ENCODE data around the gene PEAK1. TPM values are rescaled to one million over a fixed set of nuclear protein-coding genes. Genes with fewer than 3 reads are reported as not detected.

Gene PEAK1
- total RNA-seq, 1 experiment from 2014 or later = 13.8 TPM

- DNase-seq = no peak
- Histone ChIP-seq H3K9ac (ENCODE audit: low read length) (no peak overlapping the region), H3K9me3 (ENCODE audit: low read length) (no peaks in the 10 kb centered on the region), H3K79me2 (ENCODE audit: low read length) (no peaks in the 10 kb centered on the region), H2AFZ (ENCODE audit: low read length) (no peak overlapping the region), H3K9me2 (replicated peaks; ENCODE audit: low read length) (no peaks in the 10 kb centered on the region), H3K36me3 (ENCODE audit: low read depth, low read length) (no peaks in the 10 kb centered on the region), H3K4me2 (ENCODE audit: low read length) (no peak overlapping the region), H3K27me3 (ENCODE audit: low read length) (no peaks in the 10 kb centered on the region), H3K4me1 (ENCODE audit: insufficient read depth, low read length) (no peaks in the 10 kb centered on the region), H3F3A (ENCODE audit: low read length, unreplicated experiment) (no peaks in the 10 kb centered on the region), H3K27ac (ENCODE audit: low read length) (no peak overlapping the region), H4K20me1 (ENCODE audit: low read length) (no peaks in the 10 kb centered on the region), H3K4me3 (ENCODE audit: low read length) (no peak overlapping the region)
- POLR2A ChIA-PET (ENCODE audit: unreplicated experiment) = no interaction called here
- no peak for TF ChIP-seq EZH2 (IDR thresholded peaks at IDR 0.05; ENCODE audit: low read length, unreplicated experiment)
- TF ChIP-seq CTCF (conservative IDR thresholded peaks at IDR 0.05; ENCODE audit: low read depth, low read length) = no peak
- no peak for TF ChIP-seq EZH2phosphoT487 (IDR thresholded peaks at IDR 0.05; ENCODE audit: borderline replicate concordance, low read length)
- CTCF ChIA-PET = no interaction called here
- intact Hi-C loops (cut with micrococcal nuclease) = no loop called here
- no TSS peak for BruUV-seq (replicated peaks)
- ATAC-seq = no peak
Observed at GRCh38 chr15:77121599-77121998, 298.3 kb downstream of the PEAK1 start.

- ATAC-seq (no peak), DNase-seq (no peak)
- H3K36me3 ChIP-seq (ENCODE audit: low read depth, low read length) = no peaks in the 10 kb centered on the region
- TF ChIP-seq EZH2phosphoT487 (IDR thresholded peaks at IDR 0.05; ENCODE audit: borderline replicate concordance, low read length) = no peak
- H4K20me1 ChIP-seq (ENCODE audit: low read length) = no peaks in the 10 kb centered on the region
- H3K27me3 ChIP-seq (ENCODE audit: low read length) = no peaks in the 10 kb centered on the region
- no peak overlapping the region for H3K27ac ChIP-seq (ENCODE audit: low read length)
- H3K79me2 ChIP-seq (ENCODE audit: low read length) = no peaks in the 10 kb centered on the region
- CTCF ChIA-PET = no interaction called here
- H3K4me1 ChIP-seq (ENCODE audit: insufficient read depth, low read length) = no peaks in the 10 kb centered on the region
- no peak overlapping the region for H3K4me2 ChIP-seq (ENCODE audit: low read length)
- no peaks in the 10 kb centered on the region for H3F3A ChIP-seq (ENCODE audit: low read length, unreplicated experiment)
- H3K9me3 ChIP-seq (ENCODE audit: low read length) = no peaks in the 10 kb centered on the region
- no peaks in the 10 kb centered on the region for H3K9me2 ChIP-seq (replicated peaks; ENCODE audit: low read length)
- POLR2A ChIA-PET (ENCODE audit: unreplicated experiment) = no interaction called here
- intact Hi-C loops (cut with micrococcal nuclease) = no loop called here
- no peak overlapping the region for H2AFZ ChIP-seq (ENCODE audit: low read length)
- H3K4me3 ChIP-seq (ENCODE audit: low read length) = no peak overlapping the region
- no TSS peak for BruUV-seq (replicated peaks)
- H3K9ac ChIP-seq (ENCODE audit: low read length) = no peak overlapping the region
Observed at GRCh38 chr15:77120576-77120975, 299.3 kb downstream of the PEAK1 start.

- ChIA-PET POLR2A (ENCODE audit: unreplicated experiment) (no interaction called here), CTCF (interaction anchor here (0.6 to 2.7 kb wide), 2 partner anchors 424 to 516 kb away, joined by 3 to 14 read pairs; no protein-coding TSS in a partner anchor)
- Histone ChIP-seq H3K27ac (ENCODE audit: low read length) (no peak overlapping the region), H3K36me3 (ENCODE audit: low read depth, low read length) (no peaks in the 10 kb centered on the region), H3K4me1 (ENCODE audit: insufficient read depth, low read length) (no peaks in the 10 kb centered on the region), H3K9me3 (ENCODE audit: low read length) (no peaks in the 10 kb centered on the region), H3F3A (ENCODE audit: low read length, unreplicated experiment) (no peaks in the 10 kb centered on the region), H2AFZ (ENCODE audit: low read length) (no peak overlapping the region), H3K27me3 (ENCODE audit: low read length) (no peaks in the 10 kb centered on the region), H4K20me1 (ENCODE audit: low read length) (no peaks in the 10 kb centered on the region), H3K9ac (ENCODE audit: low read length) (no peak overlapping the region), H3K9me2 (replicated peaks; ENCODE audit: low read length) (no peaks in the 10 kb centered on the region), H3K79me2 (ENCODE audit: low read length) (no peaks in the 10 kb centered on the region), H3K4me2 (ENCODE audit: low read length) (no peak overlapping the region), H3K4me3 (ENCODE audit: low read length) (no peak overlapping the region)
- intact Hi-C loops (cut with micrococcal nuclease) = loop anchor here (1.0 to 5.0 kb wide), 3 partner anchors 377 to 513 kb away; partner anchors contain the start of gene LINGO1
- no peak for TF ChIP-seq CTCF (conservative IDR thresholded peaks at IDR 0.05; ENCODE audit: low read depth, low read length)
- TF ChIP-seq EZH2 (IDR thresholded peaks at IDR 0.05; ENCODE audit: low read length, unreplicated experiment) = no peak
- TF ChIP-seq EZH2phosphoT487 (IDR thresholded peaks at IDR 0.05; ENCODE audit: borderline replicate concordance, low read length) = no peak
- no TSS peak for BruUV-seq (replicated peaks)
- ATAC-seq = no peak
- DNase-seq = no peak
Observed at GRCh38 chr15:77119446-77119845, 300.5 kb downstream of the PEAK1 start.

All from PC-3 (cell line).